8988T (cell line): ENCODE results near the gene CTF1.
"Not testable (repeated sequence)": the region's sequence is repeated elsewhere in the genome, so short reads cannot be mapped to it uniquely, and the experiment has no call there.

Experiments
- DNase-seq: peaks from one replicate; pipeline ENCODE4 v3.0.0; 2011

Gene CTF1

DNA sequence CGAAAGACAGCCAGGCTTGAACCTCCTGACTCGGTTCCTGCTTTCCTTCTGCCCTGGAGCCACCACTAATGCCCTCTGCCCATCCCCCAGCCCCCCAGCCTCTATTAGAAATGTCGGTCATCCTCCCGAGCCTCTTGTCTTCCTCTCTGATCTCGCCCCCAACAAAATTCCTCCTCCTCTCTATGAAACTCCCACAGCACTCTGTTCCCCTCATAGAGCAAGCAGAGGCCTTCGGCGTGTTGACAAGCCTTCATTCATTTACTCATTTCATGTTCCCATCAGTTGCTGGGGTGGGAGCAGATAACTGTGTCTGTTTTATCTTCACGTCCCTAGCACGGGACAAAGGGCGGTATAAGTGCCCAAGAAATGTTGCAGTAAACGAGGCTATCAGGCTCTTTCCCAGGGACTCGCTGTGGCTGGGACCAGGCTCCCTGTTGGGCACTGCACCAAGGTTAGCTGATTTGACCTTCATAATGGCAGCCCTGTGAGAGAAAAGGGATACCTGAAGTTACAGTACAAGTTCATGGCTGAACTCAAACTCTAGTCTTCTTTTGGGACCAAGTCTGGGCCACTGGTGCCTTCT, 34.7 kb downstream of the CTF1 start:
- no peak for DNase-seq

DNA sequence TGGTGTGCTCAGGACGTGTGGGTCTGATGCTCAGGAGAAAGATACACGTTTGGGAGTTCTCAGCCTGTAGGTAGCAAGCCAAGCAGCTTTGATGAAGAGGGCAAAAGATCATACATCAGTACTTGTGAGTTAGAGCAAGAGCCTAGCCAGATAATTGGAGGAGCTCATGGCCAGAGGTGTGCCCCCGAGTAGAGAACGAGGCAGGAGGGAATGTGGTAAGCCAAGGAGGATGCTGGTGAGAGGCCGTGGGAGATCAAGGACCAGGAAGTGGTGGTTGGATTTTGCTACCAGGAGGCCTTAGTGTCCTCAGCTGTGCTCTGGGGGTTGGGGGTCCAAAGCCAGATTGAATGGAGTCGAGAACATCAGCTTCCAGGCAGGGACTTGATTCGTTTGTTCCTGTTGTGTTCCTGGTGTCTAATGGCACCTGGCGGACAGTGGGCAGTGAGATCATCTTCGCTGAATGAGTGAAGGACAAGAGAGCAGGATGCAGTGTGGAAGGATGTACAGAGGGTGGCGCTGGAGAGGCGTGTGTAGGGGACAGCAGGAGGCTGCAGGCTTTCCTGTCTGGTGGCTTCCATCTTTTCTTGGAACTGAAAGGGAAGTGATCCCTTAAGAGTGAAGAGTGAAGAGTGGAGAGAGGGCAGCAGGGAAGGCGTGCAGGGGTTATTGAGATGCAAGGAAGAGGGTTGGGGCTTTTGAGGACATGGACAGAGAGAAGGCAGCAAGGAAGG, 38.6 kb downstream of the CTF1 start:
- DNase-seq: no peak

DNA sequence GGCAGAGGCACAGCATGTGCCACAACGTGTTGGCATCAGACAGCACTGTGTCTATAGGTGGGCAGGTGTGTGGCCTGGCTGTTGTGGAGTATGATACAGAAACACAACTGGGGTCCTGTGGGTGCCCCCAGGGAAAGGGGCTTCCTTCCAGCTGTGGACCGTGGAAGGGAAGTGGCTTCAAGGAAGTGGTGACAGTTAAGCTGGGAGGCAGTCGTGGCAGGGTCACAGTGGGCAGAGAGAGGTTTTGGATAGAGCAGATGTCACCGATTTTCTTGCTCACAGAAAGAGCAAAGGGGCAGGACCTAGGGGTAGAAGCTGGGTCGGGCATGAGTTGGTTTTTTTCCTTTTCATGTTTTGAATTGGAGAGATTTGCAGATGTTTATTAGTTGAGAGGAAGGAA, 41.3 kb downstream of the CTF1 start:
- no peak for DNase-seq

DNA sequence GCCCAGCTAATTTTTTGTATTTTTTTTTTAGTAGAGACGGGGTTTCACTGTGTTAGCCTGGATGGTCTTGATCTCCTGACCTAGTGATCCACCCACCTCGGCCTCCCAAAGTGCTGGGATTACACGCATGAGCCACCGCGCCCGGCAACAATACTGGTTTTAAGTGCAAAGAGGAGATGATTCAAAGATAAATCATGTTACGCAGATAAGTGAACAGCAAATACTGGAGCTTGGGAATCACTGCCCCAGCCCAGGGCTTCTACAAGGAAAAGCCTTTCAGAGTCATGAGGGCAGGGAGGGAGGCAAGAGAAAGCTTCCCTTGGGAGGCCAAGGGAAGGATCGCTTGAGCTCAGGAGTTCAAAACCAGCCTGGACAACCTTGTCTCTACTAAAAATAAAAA, 43.2 kb downstream of the CTF1 start:
- DNase-seq: not testable (repeated sequence)

DNA sequence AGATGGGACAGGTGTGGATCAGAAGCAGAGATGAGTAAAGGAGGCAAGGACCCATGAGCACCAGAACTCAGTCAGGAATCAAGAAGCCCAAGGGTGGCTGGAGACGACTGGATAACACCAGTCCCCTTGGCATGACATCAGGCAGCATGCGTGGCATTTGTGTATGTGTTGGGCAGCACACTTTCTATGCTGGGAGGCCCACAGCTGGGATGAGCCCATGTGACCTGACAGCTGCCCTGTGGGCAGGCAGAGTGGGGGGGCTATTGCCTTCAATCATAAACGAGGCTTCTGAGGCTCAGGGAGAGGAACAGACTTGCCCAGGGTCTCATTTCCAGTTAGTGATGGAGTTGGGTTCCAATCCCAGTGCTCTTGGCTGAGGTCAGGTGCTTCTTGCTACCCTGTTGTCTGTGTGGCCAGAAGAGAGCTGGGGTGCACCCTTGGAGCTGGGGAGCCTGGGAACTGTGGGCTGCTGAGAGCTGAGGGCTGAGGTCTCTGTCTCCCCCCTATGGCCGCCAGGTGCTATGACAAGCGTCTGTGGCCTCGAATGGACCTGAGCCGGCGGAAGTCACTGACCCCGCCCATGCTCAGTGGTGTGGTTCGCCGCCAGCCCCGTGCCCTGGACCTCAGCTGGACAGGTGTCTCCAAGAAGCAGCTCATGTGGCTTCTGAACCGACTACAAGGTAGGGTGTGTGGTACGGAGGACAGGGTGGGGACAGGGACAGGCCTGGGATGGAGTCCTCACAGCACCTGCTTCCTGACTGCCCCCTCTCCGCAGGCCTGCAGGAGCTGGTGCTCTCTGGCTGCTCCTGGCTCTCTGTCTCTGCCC, 45.4 kb downstream of the CTF1 start:
- no peak for DNase-seq

DNA sequence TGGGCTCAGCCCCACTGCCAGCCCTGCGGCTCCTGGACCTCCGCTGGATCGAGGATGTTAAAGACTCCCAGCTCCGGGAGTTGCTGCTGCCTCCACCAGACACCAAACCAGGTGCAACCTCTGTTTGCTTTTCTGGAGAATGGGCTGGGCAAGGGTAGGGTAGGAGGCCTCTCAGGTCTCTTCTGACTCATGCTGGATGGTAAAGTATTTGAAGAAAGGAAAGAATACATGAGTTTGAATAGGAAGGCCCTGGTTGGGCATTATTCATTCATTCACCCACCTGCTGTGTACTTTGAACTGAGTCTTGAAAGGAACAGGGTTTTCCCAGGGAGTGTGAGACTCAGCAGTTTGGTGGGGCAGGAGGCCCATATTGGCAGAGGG, 46.0 kb downstream of the CTF1 start:
- no peak for DNase-seq

DNA sequence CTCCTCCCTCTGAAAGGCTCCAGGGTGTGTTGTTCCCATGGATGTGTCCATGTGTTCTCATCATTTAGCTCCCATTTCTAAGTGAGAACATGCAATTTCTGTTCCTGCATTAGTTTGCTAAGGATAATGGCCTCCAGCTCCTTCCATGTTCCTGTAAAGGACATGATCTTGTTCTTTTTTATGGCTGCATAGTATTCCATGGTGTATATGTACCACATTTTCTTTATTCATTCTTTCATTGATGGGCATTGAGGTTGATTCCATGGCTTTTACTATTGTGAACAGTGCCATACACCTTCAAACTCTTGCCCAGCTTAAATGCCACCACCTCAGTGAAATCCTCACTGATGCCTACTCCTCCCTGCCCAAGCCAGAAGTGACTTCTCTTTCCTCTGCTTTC, 47.9 kb downstream of the CTF1 start:
- no peak for DNase-seq

DNA sequence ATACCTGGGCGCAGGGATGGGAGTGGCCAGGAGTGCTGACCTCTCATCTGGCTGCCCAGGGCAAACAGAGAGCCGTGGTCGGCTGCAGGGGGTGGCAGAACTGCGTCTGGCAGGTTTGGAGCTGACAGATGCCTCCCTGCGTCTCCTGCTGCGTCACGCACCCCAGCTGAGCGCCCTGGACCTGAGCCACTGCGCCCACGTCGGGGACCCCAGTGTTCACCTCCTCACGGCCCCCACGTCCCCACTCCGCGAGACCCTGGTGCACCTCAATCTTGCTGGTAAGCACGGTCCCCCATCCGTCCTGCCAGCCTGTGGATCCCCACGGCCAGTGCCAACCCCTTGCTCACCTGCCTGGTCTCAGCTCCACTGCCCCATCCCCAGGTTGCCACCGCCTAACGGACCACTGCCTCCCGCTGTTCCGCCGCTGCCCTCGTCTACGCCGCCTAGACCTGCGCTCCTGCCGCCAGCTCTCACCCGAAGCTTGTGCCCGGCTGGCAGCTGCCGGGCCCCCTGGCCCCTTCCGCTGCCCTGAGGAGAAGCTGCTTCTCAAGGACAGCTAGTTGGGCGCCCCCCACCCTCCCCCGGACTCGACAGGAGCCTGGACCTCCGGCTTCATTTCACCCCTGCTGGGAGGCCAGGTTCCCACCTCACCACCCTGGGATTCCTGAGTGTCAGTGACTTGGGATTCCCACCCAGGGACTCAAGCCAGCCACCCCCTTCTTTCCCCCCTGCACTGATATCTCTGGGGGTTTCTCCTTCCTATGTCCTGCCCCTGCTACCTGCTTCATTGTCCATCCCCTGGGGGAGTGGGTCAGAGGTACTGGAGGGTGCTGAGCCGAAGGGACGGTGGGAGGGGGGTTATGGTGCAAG, 50.5 kb downstream of the CTF1 start:
- DNase-seq: no peak

DNA sequence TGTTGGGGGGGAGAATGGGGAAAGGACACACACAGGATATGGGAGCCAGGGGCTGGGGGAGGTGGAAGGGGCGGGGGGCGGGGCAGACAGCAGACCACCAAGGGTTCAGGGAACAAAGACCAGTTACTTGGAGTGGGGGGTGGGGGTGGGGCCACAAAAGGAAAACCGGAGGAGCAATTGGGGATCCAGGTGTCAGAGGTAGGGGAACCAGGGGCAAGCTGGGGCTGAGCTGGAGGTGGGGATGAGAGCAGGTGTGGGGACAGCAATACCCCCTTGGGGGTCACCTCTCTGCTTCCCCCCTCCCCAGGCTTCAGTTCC, 51.1 kb downstream of the CTF1 start:
- no peak for DNase-seq

DNA sequence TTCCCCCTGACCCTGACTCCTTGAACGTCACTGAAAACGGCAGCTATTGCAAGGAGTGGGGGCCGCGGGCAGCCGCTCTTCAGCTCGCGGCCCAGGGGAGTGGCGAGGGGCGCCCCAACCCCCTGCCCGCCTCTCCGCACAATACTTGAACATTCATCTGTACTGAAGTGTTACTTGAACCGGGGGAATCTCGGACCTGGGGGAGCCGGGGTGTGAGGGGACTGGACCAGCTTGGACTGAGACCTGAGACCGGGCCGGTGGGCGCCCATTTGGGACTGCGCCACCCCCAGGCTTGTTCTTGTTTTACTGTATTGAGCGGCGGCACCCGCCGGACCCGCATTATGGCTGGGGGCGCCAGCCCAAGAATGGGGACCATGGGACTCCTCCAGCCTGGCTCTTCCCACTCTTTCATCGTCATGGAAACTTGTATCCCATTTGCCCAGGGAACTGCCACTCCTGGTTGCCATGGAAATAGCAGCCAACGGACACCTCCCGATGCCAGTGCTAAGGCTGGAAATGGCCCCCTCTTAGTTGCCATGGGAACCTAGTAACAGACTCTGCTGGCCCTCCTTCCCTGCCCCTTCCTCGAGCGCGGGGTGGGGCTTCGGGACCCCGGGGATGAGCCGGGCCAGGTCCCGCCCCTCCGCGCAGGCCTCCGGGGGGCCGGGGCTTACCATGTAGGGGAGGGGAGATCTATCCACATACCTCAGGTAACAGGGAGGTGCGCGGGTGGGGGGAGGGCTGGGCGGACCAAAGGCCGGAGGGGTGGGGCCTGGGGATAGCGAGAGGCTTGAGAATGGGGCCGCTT, 51.6 kb downstream of the CTF1 start:
- no peak for DNase-seq

DNA sequence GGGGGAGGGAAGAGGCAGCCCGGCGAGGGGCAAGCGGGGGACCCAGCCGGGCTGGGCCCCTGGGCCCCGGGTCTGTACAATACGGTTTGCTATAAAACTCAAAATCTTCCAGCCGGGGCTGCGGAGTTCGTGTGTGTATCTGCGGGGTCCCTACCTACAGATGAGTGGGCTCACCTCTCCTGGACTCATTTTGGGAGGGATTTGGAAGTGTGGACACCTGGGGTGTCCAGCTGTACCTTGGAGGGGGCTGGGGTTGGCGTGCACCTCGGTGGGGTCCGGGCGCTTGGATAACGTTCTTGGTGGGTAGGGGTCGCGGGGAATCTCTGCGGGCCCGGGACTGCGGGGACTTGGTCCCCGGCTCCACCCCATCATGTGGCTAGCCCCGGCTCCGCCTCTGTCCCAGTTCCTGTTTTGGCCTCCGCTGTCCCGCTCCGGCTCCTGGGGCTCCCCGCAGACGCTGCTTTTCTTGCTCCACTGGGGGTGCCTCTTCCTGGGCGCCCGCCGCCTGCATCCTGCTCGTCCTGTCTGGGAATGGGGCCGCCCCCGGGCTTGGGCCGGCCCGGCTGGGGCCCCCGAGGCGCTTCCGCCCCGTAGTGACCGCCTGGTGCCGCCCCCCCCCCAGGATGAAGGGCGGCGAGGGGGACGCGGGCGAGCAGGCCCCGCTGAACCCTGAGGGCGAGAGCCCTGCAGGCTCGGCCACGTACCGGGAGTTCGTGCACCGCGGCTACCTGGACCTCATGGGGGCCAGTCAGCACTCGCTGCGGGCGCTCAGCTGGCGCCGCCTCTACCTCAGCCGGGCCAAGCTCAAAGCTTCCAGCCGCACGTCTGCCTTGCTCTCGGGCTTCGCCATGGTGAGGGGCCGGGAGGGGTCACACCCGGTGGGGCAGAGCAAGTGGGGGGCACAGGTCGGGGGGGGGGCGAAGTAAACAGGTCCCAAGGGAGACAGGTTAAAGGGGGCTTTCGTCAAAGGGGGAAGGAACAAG, 52.5 kb downstream of the CTF1 start, which contains the start of gene ORAI3:
ORAI3 (plus strand) TSS at position 402 of the 983 bp plus-strand sequence; CDS start at position 624, 222 bp downstream.
- DNase-seq: no peak

DNA sequence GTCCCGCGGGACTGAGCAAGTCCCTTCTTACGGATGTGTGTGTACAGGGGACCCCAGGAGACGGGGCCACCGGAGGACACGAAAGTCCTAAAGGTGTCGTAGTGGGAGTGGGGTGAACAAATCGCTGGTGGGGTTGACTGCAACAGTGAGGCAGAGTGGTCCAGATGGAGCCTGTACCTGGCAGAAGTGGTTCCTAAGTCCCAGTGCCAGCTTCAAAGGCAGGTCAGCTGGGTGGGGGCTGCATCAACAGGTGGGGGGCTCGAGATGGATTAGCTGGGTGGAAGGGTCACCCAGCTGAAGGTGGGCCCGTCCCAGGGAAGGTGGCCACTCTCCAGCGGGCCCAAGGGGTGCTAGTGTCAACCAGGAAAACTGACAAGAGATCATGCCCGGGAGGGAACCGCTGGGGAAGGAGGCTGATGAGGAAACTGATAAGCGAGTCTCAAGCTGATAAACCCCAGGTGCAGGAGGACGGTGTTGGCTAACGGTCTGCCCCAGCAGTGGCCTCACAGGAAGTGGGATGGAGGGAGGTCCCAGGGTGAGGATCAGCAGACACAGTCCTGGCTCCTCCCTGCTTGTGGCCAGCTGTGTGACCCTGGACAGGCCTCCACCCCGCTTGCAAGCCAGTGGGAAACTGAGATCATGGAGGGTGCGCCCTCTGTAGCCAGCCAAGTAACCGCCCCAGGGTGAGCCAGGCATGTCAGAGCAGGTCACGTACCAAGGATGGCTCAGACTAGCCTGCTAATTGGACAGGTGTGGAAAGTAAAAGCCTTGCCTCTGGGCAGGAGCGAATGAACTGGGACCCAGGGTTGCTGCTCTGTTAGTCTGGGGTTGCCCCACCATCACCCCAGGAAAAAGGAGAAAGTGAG, 53.5 kb downstream of the CTF1 start:
- DNase-seq: no peak

DNA sequence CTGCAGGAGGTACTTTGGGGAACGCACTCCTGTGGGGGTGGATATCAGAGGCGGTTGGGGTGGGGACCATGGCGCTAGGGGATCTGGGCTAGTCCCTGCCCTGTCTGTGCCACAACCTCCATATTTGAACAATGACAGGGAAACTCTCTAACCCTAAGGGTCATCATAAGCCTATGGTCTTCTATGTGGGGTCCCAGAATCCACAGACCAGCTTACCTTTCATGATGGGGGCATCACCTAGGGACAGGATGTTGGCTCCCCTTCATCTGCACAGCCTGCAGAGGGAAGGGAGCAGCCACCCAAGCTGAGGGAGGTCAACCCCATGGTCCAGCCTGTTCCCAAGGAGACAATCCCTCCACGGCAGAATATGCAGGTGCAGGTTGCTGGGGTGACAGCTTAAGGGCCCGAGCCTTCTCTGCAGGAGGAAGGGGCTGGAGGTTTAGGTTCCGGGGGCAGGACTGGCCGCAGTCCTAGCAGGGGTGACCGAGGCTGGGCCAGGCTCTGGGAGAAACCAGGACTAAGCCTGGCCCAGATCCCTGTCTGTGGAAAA, 54.2 kb downstream of the CTF1 start:
- DNase-seq: no peak

DNA sequence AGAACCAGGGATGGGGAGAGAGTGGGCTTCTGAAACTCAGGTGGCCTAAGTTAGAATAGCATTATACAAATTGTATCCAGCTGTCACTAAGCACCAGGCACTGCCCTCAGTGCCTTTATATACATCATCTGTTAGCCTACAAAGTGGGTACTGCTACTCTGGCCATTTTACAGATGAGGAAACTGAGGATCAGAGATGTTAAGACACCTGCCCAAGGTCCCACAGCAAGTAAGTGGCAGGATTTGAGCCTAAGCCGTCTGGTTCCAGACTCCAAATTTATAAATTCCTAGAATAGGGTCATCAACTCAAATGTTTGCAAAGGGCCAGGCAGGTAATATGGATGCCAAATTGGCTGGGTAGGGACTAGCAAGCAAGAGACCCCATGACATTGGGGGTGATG, 54.8 kb downstream of the CTF1 start:
- no peak for DNase-seq

DNA sequence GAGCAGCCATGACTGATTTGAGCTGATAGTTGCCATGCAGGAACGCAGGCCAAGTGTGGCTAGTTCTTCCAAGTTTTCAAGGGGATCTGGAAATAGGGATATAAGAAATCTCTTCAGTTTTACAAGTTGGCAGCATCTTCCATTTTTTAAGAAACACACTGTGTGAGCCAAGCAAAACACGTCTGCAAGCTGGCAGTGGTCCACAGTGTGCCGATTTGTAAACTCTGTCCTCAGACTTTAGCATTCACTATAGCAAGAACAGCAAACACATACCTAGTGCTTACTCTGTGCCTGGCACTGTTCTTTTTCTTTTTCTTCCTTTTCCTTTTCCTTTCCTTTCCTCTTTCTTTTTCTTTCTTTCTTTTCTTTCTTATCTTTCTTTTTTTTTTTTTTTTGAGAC, 55.3 kb downstream of the CTF1 start:
- DNase-seq: no peak

DNA sequence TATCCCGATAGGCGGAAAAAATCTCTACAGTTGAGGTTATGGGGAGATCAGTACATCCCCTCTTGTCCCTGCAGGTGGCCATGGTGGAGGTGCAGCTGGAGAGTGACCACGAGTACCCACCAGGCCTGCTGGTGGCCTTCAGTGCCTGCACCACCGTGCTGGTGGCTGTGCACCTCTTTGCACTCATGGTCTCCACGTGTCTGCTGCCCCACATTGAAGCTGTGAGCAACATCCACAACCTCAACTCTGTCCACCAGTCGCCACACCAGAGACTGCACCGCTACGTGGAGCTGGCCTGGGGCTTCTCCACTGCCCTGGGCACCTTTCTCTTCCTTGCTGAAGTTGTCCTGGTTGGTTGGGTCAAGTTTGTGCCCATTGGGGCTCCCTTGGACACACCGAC, 56.7 kb downstream of the CTF1 start:
- DNase-seq: no peak
